Psoas muscle (tissue), 8 donors: Measurements from ENCODE around the gene MBD1. TPM values are rescaled to one million over a fixed set of nuclear protein-coding genes. Genes with fewer than 3 reads are reported as not detected.
A peak's percentile ranks its signal among the peaks of the same experiment; 100 is the strongest.

Source experiments
- ATAC-seq, 4 donors: fragments of 200-7000 bp; cut with Tn5 transposase; one replicate each; pipeline ENCODE4 v1.9.1; 2020; ENCODE audit warnings: moderate library complexity in 3 of 4, mild to moderate bottlenecking in 2 of 4
- DNase-seq, 2 donors: peaks; one replicate each; pipeline ENCODE4 v3.0.0-alpha.2; 2020
- H3K27ac ChIP-seq: fragments of 200-600 bp; one replicate; pipeline ENCODE4 v1.8.0; 2022
- H3K27me3 ChIP-seq, 3 donors: fragments of 200-600 bp in 1 of 3; one replicate each; pipeline versions ENCODE4 v1.6.1 to v1.8.0; 2013 to 2022; ENCODE audit warnings: low read length in 2 of 3, mild to moderate bottlenecking in 2 of 3, moderate library complexity in 1 of 3; ENCODE audit not compliant: insufficient read depth in 3 of 3
- H3K36me3 ChIP-seq, 2 donors: fragments of 200-600 bp in 1 of 2; one replicate each; pipeline versions ENCODE4 v1.6.1 to v1.8.0; 2013 to 2022; ENCODE audit warnings: low read depth in 1 of 2, mild to moderate bottlenecking in 1 of 2, moderate library complexity in 1 of 2; ENCODE audit not compliant: insufficient read depth in 1 of 2
- H3K4me1 ChIP-seq: fragments of 200-600 bp; one replicate; pipeline ENCODE4 v1.8.0; 2022
- H3K4me3 ChIP-seq: fragments of 200-600 bp; one replicate; pipeline ENCODE4 v1.8.0; 2022; ENCODE audit warnings: mild to moderate bottlenecking
- H3K9me3 ChIP-seq: fragments of 200-600 bp; one replicate; pipeline ENCODE4 v1.8.0; 2022
- WGBS, 3 donors: extraction: QIAGEN DNeasy Blood & Tissue Kit; methylation state at CpG; one replicate each; pipeline versions ENCODE4 v1.1.6 to v1.1.7; 2013; 5-methylcytosine and 5-hydroxymethylcytosine counted together
- intact Hi-C, 2 donors: fragments of 100-400 bp; cut with DNase I; formaldehyde crosslinking; loops; one replicate each; pipeline versions ENCODE4 v1.11.0 to v1.14.2; 2022
- long read RNA-seq, 2 donors: library from polyadenylated mRNA; unstranded; transcript quantifications; one replicate each; pipeline ENCODE4 v2.0.0, GENCODE V29; 2021
- polyA plus RNA-seq, 3 donors: library from polyadenylated mRNA; stranded (reverse); fragments of 200-250 nt; gene quantifications; one replicate each; pipeline ENCODE4 v1.2.3, GENCODE V29; 2013
- total RNA-seq, 4 donors: library from RNA; stranded (reverse); fragmentation: NEBNext Ultra II Directional in 2 of 4; extraction: Animal tissue kit (Norgen Biotek cat#: 25700) in 2 of 4; gene quantifications; one replicate each; pipeline versions ENCODE4 v1.2.1 to v1.2.4, GENCODE V29; 2021 to 2023
- TF ChIP-seq, protein P1 (sequence below): fragments of 200-600 bp; IDR thresholded peaks from one replicate; pipeline ENCODE4 v1.8.0; 2022; ENCODE audit warnings: antibody characterized with exemption
- donor health status: healthy with polysubstance abuse.
- donor health status: DM: no; HTN: no; CAD: no; lungs with moderate emphysema.
- donor health status: Bipolar disorder and iron deficiency.
- donor health status: healthy.
- donor health status: DM: yes; HTN: yes; CAD: no.
- donor health status: DM: no; HTN: no; CAD: no.
- donor health status: DM: no; HTN: no; CAD: no.
- donor health status: DM: yes; HTN: yes; CAD: no.

MBD1 gene, protein sequence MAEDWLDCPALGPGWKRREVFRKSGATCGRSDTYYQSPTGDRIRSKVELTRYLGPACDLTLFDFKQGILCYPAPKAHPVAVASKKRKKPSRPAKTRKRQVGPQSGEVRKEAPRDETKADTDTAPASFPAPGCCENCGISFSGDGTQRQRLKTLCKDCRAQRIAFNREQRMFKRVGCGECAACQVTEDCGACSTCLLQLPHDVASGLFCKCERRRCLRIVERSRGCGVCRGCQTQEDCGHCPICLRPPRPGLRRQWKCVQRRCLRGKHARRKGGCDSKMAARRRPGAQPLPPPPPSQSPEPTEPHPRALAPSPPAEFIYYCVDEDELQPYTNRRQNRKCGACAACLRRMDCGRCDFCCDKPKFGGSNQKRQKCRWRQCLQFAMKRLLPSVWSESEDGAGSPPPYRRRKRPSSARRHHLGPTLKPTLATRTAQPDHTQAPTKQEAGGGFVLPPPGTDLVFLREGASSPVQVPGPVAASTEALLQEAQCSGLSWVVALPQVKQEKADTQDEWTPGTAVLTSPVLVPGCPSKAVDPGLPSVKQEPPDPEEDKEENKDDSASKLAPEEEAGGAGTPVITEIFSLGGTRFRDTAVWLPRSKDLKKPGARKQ
- total RNA-seq, result 10 to 100 TPM; 47.3 to 67.2 (median 51.5) TPM
- 10 to 100 TPM; 33.5 to 97.6 (median 52.6) TPM for polyA plus RNA-seq
- long read RNA-seq, donor 1, full-length matches to known transcripts, result 8 of 57 reads
- long read RNA-seq, donor 1, partial matches to known transcripts, result 14 of 57 reads
- long read RNA-seq, donor 1, other reads (novel, unspliced or antisense), result 35 of 57 reads
- long read RNA-seq, donor 2, full-length matches to known transcripts, result 14 of 100 reads
- long read RNA-seq, donor 2, partial matches to known transcripts, result 33 of 100 reads
- long read RNA-seq, donor 2, other reads (novel, unspliced or antisense), result 53 of 100 reads

DNA sequence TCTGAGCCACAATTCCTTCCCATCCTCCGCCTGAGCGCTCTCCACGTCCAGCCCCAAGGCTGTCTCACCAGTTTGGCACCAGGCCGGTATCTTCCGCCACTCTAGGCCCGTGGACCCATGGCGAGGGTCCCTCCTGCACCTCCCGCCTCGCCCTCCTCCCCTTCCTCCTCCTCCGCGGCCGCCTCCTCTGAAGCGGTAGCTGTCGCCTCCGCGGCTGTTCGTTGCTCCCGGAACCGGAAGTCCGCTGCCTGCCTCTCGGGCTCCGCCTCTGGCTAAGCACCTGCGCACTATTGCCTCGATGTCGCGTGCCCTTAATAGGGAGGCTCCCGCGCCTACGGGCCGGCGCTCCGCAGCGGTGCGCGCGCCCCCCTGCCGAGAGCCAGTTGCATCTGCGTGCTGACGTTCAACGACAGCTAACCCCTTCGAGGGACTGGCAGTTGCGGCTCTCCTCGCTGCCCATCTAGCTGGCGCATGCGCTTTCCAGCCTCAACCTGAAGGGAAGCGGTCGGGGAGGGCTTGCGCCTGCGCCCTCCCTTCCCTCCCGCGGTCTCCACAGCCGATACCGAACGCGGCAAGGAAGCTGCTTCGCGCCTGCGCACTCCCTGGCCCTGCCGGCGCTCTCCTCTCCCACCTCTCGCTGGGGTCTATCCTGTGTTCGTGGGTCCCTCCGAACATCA, at the start of gene MBD1:
Gene MBD1, minus strand, starts transcription at position 229 of the 677 bp plus-strand sequence. CDS start 1,531 bp downstream, outside the sequence.
- ATAC-seq, result peak; percentile 94 to 95 (median 95)
- peak within 1 kb of the TSS; percentile 94 for H3K4me3 ChIP-seq
- 0 to 1% (median 0%) methylated on average over 48 to 63 of the region's 63 CpGs for WGBS, 3 donors
- H3K27me3 ChIP-seq, result no peaks in the 10 kb centered on the region
- intact Hi-C loops, result loop anchor here in 1 of 2 donors (10.0 kb wide), 1 partner anchor 913 kb away; the partner anchor contains the start of gene MEX3C
- peaks cover 20% of the 10 kb centered on the region for H3K4me1 ChIP-seq
- peaks cover 7 to 76% of the 10 kb centered on the region in 2 donors for H3K36me3 ChIP-seq
- no peaks in the 10 kb centered on the region for H3K9me3 ChIP-seq
- TF ChIP-seq, protein P1, sequence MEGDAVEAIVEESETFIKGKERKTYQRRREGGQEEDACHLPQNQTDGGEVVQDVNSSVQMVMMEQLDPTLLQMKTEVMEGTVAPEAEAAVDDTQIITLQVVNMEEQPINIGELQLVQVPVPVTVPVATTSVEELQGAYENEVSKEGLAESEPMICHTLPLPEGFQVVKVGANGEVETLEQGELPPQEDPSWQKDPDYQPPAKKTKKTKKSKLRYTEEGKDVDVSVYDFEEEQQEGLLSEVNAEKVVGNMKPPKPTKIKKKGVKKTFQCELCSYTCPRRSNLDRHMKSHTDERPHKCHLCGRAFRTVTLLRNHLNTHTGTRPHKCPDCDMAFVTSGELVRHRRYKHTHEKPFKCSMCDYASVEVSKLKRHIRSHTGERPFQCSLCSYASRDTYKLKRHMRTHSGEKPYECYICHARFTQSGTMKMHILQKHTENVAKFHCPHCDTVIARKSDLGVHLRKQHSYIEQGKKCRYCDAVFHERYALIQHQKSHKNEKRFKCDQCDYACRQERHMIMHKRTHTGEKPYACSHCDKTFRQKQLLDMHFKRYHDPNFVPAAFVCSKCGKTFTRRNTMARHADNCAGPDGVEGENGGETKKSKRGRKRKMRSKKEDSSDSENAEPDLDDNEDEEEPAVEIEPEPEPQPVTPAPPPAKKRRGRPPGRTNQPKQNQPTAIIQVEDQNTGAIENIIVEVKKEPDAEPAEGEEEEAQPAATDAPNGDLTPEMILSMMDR, result peak; percentile 32
- peak; percentile 97 to 99 for DNase-seq
- H3K27ac ChIP-seq, result peak within 1 kb of the TSS; percentile 94

DNA sequence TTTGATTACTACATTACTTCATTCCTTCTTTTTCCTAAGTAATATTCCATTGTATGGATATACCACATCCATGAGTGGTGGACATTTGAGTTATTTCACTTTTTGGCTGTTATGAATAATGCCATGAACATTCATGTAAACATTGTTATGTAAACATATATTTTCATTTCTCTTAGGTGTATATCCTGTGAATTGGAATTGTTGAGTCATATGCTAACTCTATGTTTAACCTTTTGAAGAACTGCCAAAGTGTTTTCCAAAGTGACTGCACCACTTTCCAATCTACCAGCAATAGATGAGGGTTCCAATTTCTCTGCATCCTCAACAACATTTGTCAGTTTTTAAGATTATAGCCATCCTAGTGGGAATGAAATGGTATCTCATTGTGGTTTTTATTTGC, 48.9 kb upstream of the MBD1 start:
- ATAC-seq, result no peak
- Histone ChIP-seq H3K27ac (no peak overlapping the region), H3K9me3 (no peaks in the 10 kb centered on the region), H3K4me3 (no peak overlapping the region), H3K36me3 (no peaks in the 10 kb centered on the region), H3K27me3 (no peaks in the 10 kb centered on the region), H3K4me1 (no peaks in the 10 kb centered on the region)
- no peak for DNase-seq
- TF ChIP-seq, protein P1, result no peak
- intact Hi-C loops, result no loop called here

DNA sequence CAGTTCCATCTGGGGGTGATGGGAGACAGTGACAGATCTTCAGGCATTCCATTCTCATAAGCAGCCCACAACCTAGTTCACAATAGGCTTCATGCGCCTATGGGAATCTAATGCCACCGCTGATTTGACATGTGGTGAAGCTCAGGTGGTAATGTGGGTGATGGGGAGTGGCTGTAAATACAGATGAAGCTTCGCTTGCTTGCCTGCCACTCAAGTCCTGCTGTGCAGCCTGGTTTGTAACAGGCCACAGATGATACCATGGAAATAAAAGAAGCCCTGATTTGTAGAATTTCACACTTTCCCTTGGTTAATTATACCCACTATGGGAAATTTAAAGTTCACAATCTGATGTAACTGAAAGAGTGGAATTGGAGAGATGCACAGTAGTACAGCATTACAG, 46.7 kb upstream of the MBD1 start:
- Histone ChIP-seq H3K27me3 (no peaks in the 10 kb centered on the region), H3K4me3 (no peak overlapping the region), H3K27ac (no peak overlapping the region), H3K36me3 (no peaks in the 10 kb centered on the region), H3K9me3 (no peaks in the 10 kb centered on the region), H3K4me1 (no peaks in the 10 kb centered on the region)
- intact Hi-C loops, result no loop called here
- DNase-seq (no peak), ATAC-seq (no peak)
- TF ChIP-seq, protein P1, result no peak
- 73 to 82% (median 77%) methylated on average over 3 of the region's 3 CpGs for WGBS, 3 donors

DNA sequence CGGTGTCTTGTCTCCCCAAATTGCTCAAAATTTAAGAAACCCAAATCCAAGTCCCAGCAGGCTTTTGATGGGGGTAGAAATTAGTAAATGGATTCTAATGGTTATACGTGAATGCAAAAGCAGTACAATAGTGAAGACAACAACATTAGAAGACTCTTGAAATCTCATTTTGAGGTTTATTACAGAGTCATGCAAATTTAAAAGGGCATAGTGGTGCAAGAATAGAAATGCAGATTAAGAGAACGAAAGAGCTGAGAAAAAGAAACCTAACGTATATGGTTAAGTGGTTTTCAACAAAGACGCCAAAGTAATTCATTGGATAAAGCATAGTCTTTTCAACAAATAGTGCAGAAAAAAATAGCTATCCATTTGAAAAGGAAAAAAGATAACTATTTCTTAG, 39.4 kb upstream of the MBD1 start:
- intact Hi-C loops, result no loop called here
- TF ChIP-seq, protein P1, result no peak
- Histone ChIP-seq H3K27me3 (peaks cover 0 to 2% (median 0%) of the 10 kb centered on the region in 3 donors), H3K4me3 (no peak overlapping the region), H3K4me1 (no peaks in the 10 kb centered on the region), H3K27ac (no peak overlapping the region), H3K9me3 (no peaks in the 10 kb centered on the region), H3K36me3 (no peaks in the 10 kb centered on the region)
- WGBS, 3 donors, result 77 to 78% (median 78%) methylated on average over 5 of the region's 5 CpGs
- DNase-seq, result no peak
- no peak for ATAC-seq
